Fibroblast of pulmonary artery (primary cell): ENCODE measurements around the gene TRMT61A.

Experiments
- DNase-seq: peaks from one replicate; pipeline ENCODE4 v3.0.0-alpha.2; 2010; ENCODE audit warnings: low read depth
- H3K4me3 ChIP-seq: replicated peaks from 2 replicates; pipeline ENCODE4 v1.5.1; 2011; ENCODE audit warnings: low read depth, mild to moderate bottlenecking, control low read depth, low read length, moderate library complexity
- TF ChIP-seq, protein P1 (sequence below): IDR thresholded peaks from 2 replicates; pipeline ENCODE4 v1.5.1; 2011; ENCODE audit warnings: mild to moderate bottlenecking, control low read depth, low read length, inconsistent platforms; ENCODE audit errors: missing control alignments

The TRMT61A gene

DNA sequence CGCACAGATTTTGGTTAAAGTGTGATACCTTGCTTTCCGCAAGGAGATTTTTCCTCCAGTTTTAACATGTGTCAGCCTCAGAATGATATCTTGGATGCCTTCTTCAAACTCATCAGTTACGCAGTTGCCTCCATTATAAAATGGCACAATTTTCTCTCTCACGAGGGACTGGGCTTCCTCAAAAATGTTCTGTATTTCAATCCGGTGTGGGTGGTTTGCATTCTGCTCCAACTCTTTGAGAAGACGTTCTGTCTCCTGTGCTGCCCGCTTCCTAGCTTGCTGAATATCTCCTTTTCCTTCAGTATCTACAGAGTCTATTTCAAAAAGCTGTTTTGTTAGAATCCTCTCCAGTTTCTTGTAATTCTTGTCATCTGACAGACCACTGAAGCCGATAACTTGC lies 31.7 kb downstream of the TRMT61A start:
- TF ChIP-seq, protein P1, sequence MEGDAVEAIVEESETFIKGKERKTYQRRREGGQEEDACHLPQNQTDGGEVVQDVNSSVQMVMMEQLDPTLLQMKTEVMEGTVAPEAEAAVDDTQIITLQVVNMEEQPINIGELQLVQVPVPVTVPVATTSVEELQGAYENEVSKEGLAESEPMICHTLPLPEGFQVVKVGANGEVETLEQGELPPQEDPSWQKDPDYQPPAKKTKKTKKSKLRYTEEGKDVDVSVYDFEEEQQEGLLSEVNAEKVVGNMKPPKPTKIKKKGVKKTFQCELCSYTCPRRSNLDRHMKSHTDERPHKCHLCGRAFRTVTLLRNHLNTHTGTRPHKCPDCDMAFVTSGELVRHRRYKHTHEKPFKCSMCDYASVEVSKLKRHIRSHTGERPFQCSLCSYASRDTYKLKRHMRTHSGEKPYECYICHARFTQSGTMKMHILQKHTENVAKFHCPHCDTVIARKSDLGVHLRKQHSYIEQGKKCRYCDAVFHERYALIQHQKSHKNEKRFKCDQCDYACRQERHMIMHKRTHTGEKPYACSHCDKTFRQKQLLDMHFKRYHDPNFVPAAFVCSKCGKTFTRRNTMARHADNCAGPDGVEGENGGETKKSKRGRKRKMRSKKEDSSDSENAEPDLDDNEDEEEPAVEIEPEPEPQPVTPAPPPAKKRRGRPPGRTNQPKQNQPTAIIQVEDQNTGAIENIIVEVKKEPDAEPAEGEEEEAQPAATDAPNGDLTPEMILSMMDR = no peak
- peak overlapping the region; percentile 91 for H3K4me3 ChIP-seq
- DNase-seq = no peak

DNA sequence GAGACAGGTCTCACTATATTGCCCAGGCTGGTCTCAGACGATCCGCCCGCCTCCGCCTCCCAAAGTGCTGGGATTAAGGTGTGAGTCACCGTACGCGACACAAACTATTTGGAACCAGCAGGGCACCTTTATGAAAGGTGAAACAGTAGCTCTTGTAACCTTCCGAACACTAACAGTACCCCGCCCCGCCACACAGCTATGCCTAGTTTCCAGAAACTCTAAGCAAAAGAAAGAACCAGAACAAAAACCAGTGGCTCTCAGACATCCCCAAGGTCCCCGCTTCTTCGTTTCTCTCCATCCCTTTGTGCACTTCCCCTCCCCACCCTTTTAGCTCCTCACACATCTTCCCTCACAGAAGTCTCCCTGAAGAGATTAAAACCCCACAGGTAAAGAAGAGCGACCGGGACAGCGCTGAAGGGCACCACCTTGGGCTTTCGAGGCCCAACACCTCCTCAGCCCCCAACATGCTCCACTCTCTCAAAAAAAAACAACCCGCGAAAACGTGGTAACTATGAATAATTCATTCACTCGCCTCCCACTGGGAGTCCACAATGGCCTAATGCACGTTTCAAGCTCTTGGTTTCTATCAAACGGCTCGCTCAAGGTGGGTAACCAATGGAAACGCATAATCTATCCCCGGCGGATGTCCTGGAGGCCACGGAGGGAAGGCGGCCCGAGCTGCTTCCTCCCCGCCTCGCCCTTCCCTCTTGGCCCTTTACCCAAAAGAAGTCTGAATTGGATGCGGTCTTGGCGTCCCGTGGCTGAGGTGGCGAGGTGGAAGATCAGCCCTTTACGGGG lies 32.6 kb downstream of the TRMT61A start:
- DNase-seq = peak; percentile 73
- peak overlapping the region; percentile 91 for H3K4me3 ChIP-seq
- TF ChIP-seq, protein P1 = no peak

DNA sequence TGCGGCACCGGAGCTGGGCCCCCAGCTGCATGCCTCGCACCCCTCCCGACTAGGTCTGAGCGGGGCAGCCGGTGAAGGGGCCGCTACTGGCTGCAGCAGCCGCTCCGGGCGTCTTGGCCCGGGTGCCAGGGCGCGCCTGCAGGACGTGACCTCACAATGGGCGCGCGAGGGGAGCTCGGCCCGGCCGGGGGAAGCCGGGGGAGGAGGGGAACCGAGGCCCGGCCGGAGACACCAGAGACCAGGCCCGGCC lies 33.1 kb downstream of the TRMT61A start:
- TF ChIP-seq, protein P1 = no peak
- peak overlapping the region; percentile 91 for H3K4me3 ChIP-seq
- peak; percentile 56 for DNase-seq

DNA sequence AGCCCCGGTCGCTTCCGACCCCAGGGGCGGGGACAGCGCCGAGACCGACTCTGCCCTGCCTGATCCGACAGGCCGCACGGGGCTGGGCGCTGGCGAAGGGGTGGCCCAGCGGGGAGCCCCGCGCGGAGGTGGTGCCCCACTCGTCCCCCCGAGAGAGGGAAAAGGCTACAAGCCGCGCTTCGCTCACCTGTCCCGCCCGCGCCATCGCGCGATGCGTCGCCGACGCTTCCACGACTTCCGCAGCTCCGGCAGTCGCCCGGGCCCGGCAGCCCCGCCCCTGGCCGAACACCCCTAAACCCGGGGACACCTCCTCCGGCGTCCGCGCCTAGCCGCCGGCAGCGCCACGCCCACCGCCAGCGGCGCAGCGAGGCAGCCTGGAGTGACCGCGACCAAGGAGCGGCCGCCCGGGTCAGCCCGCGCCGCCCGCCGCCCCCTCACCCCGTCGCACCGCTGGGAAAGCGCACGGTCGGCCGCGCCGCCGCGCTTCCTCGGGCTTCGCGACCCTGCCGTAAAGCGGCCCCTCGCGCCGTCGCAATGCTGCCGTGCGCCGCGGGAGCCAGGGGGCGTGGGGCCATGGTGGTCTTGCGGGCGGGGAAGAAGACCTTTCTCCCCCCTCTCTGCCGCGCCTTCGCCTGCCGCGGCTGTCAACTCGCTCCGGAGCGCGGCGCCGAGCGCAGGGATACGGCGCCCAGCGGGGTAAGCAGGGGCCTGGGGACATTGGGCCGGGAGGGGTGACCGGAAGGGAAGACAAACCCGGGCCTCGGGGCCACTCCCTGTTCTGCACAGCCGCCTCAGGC lies 33.6 kb downstream of the TRMT61A start, which contains the start of the genes BAG5 and COA8:
TSS of gene BAG5 (minus strand) at position 229 of the 797 bp plus-strand sequence. CDS start 1,493 bp downstream, outside the sequence.
TSS of gene COA8 (plus strand) at position 532 of the 797 bp plus-strand sequence. CDS start at position 574, 42 bp downstream.
- peak; percentile 83 for DNase-seq
- TF ChIP-seq, protein P1 = no peak
- H3K4me3 ChIP-seq = peak within 1 kb of the TSS; percentile 91

DNA sequence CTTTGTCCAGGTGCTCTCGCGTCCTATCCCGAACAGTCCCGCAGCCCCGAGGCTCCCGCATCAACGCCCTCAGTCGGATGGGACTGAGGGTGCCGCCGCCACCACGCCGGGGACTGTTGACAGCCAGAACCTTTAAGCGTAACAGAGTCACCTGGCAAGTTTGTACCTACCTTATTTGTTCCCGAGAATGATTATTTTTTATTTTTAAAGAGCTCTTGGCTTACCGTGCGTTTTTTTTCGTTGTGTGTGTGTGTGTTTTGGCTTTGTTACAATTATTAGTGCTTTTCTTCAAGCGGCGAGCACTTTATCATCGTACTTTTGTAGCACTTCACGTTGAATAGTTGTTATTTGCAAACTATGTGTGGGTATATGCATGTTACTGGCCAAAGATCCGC lies 34.2 kb downstream of the TRMT61A start:
- DNase-seq = no peak
- TF ChIP-seq, protein P1 = no peak
- H3K4me3 ChIP-seq = peak overlapping the region; percentile 91

DNA sequence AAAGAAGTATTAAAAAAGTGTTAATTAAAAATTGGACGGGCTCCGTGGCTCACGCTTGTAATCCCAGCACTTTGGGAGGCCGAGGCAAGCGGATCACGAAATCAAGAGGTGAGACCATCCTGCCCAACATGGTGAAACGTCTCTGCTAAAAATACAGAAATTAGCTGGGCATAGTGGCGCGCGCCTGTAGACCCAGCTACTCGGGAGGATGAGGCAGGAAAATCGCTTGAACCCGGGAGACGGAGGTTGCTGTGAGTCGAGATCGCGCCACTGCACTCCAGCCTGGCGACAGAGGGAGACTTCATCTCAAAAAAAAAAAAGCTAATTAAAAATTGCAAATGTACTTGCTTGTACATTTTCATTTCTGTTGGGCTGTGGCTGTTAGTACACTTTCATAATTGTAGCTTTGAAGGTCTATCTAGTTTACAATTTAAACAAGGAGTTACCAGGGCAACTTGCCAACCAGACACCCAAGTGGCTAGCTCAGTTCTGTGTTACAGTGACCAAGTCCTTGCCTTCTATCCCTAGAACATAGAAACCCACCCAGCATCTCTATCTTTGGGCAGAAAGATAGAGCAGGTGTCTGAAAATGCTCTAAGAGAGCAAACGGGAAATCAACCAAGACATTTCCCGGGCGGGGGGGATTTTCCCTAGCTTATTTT lies 35.0 kb downstream of the TRMT61A start:
- TF ChIP-seq, protein P1 = no peak
- peak overlapping the region; percentile 91 for H3K4me3 ChIP-seq
- no peak for DNase-seq
